Epithelial cell of esophagus (primary cell): ENCODE data around the gene TNRC6B.

Experiments
- DNase-seq: peaks from one replicate; pipeline ENCODE4 v3.0.0; 2010; ENCODE audit warnings: low read depth
- H3K4me3 ChIP-seq: 2 replicates; pipeline ENCODE4 v1.5.1; 2011; ENCODE audit warnings: mild to moderate bottlenecking, low read length, control low read depth
- CTCF ChIP-seq: IDR thresholded peaks from 2 replicates; pipeline ENCODE4 v1.5.1; 2011; ENCODE audit warnings: low read depth, mild to moderate bottlenecking, low read length, control low read depth, inconsistent platforms; ENCODE audit not compliant: insufficient read depth; ENCODE audit errors: missing control alignments

Gene TNRC6B

GRCh38 chr22:40300884-40301672 is 123.4 kb downstream of the TNRC6B start:
- TF ChIP-seq CTCF, result no peak
- no peak for DNase-seq
- no peak overlapping the region for H3K4me3 ChIP-seq

GRCh38 chr22:40302149-40302548 is 124.4 kb downstream of the TNRC6B start:
- H3K4me3 ChIP-seq, result no peak overlapping the region
- no peak for TF ChIP-seq CTCF

GRCh38 chr22:40305625-40306024 is 127.9 kb downstream of the TNRC6B start:
- DNase-seq, result no peak
- TF ChIP-seq CTCF, result no peak
- H3K4me3 ChIP-seq, result no peak overlapping the region

More at GRCh38 chr22:40302149-40302548, 124.4 kb downstream of the TNRC6B start:
- DNase-seq, result no peak

GRCh38 chr22:40308999-40309573 is 131.4 kb downstream of the TNRC6B start:
- no peak for DNase-seq
- no peak for TF ChIP-seq CTCF
- no peak overlapping the region for H3K4me3 ChIP-seq

- no peak overlapping the region for H3K4me3 ChIP-seq
- DNase-seq, result no peak
- no peak for TF ChIP-seq CTCF
These were observed 131.9 kb downstream of the TNRC6B start for GRCh38 chr22:40309631-40310030.

GRCh38 chr22:40310081-40310767 is 132.5 kb downstream of the TNRC6B start:
- no peak for DNase-seq
- TF ChIP-seq CTCF, result no peak
- H3K4me3 ChIP-seq, result no peak overlapping the region
